Activated T-cell treated with anti-CD3 and anti-CD28 coated beads for 4 hours (primary cell): ENCODE data around the gene PDZRN3.

ENCODE experiments used
- DNase-seq: peaks from one replicate; pipeline ENCODE4 v3.0.0-alpha.2; 2020

Gene PDZRN3

GRCh38 chr3:73511571-73512525, 112.9 kb downstream of the PDZRN3 start:
- no peak for DNase-seq

- DNase-seq = no peak
Measured at GRCh38 chr3:73510784-73511183, 114.0 kb downstream of the PDZRN3 start.

GRCh38 chr3:73510334-73510733, 114.4 kb downstream of the PDZRN3 start:
- DNase-seq = no peak

- no peak for DNase-seq
Measured at GRCh38 chr3:73509816-73510215, 114.9 kb downstream of the PDZRN3 start.

GRCh38 chr3:73509066-73509465, 115.7 kb downstream of the PDZRN3 start:
- DNase-seq = no peak

GRCh38 chr3:73508330-73508954, 116.3 kb downstream of the PDZRN3 start:
- no peak for DNase-seq

- no peak for DNase-seq
Measured at GRCh38 chr3:73504852-73505251, 119.9 kb downstream of the PDZRN3 start.

- DNase-seq = no peak
Measured at GRCh38 chr3:73504239-73504638, 120.5 kb downstream of the PDZRN3 start.

- no peak for DNase-seq
Measured at GRCh38 chr3:73503781-73504180, 121.0 kb downstream of the PDZRN3 start.

GRCh38 chr3:73502609-73503583, 121.8 kb downstream of the PDZRN3 start:
- DNase-seq = peak; percentile 13

- no peak for DNase-seq
Measured at GRCh38 chr3:73500321-73500720, 124.4 kb downstream of the PDZRN3 start.

- no peak for DNase-seq
Measured at GRCh38 chr3:73499787-73500186, 125.0 kb downstream of the PDZRN3 start.

GRCh38 chr3:73498764-73499622, 125.7 kb downstream of the PDZRN3 start:
- no peak for DNase-seq

- DNase-seq = no peak
Measured at GRCh38 chr3:73497646-73498406, 126.9 kb downstream of the PDZRN3 start.

- DNase-seq = no peak
Measured at GRCh38 chr3:73493543-73494308, 131.0 kb downstream of the PDZRN3 start.

- DNase-seq = no peak
Measured at GRCh38 chr3:73492186-73492585, 132.6 kb downstream of the PDZRN3 start.

GRCh38 chr3:73491287-73491662, 133.5 kb downstream of the PDZRN3 start:
- no peak for DNase-seq

GRCh38 chr3:73490453-73491286, 134.1 kb downstream of the PDZRN3 start:
- DNase-seq = no peak

GRCh38 chr3:73485877-73486330, 138.8 kb downstream of the PDZRN3 start:
- DNase-seq = no peak
